RWPE2 (cell line): ENCODE results near the gene CHCHD5.

Experiments used
- ATAC-seq: fragments of 200-7000 bp; cut with Tn5 transposase; 3 replicates; pipeline ENCODE4 v1.9.1; 2021; ENCODE audit warnings: low read depth
- DNase-seq: peaks from one replicate; pipeline ENCODE4 v3.0.0-alpha.2; 2020; ENCODE audit warnings: low spot score
- H3K27ac ChIP-seq: fragments of 450-650 bp; 2 replicates; pipeline ENCODE4 v1.5.1; 2017; ENCODE audit warnings: mild to moderate bottlenecking; ENCODE audit not compliant: poor library complexity, severe bottlenecking
- H3K27me3 ChIP-seq: fragments of 250-450 bp; sonication (Bioruptor Pico); 2 replicates; pipeline ENCODE4 v1.5.1; 2021; ENCODE audit warnings: mild to moderate bottlenecking, moderate library complexity; ENCODE audit not compliant: insufficient read depth, poor library complexity, severe bottlenecking
- H3K36me3 ChIP-seq: fragments of 250-450 bp; sonication (Bioruptor Pico); 2 replicates; pipeline ENCODE4 v1.5.1; 2020; ENCODE audit warnings: low read depth, mild to moderate bottlenecking, moderate library complexity
- H3K4me1 ChIP-seq: fragments of 250-450 bp; sonication (Bioruptor Pico); 2 replicates; pipeline ENCODE4 v1.5.1; 2021; ENCODE audit warnings: mild to moderate bottlenecking, moderate library complexity; ENCODE audit not compliant: insufficient read depth, poor library complexity, severe bottlenecking
- H3K4me3 ChIP-seq: fragments of 250-450 bp; sonication (Bioruptor Pico); 2 replicates; pipeline ENCODE4 v1.5.1; 2021; ENCODE audit warnings: mild to moderate bottlenecking, moderate library complexity; ENCODE audit not compliant: severe bottlenecking
- H3K9me3 ChIP-seq: fragments of 250-450 bp; sonication (Bioruptor Pico); 2 replicates; pipeline ENCODE4 v1.5.1; 2021; ENCODE audit warnings: mild to moderate bottlenecking, moderate library complexity; ENCODE audit not compliant: severe bottlenecking
- CTCF ChIP-seq: fragments of 450-650 bp; IDR thresholded peaks from one replicate; pipeline ENCODE4 v1.5.1; 2017; ENCODE audit warnings: mild to moderate bottlenecking, moderate library complexity; ENCODE audit not compliant: poor library complexity, severe bottlenecking

The CHCHD5 gene

GRCh38 chr2:112584891-112585250, 462 bp downstream of the CHCHD5 start:
- ATAC-seq (no peak), DNase-seq (no peak)
- Histone ChIP-seq H3K27me3 (no peaks in the 10 kb centered on the region), H3K9me3 (no peaks in the 10 kb centered on the region), H3K36me3 (peaks cover 9% of the 10 kb centered on the region; the same call in 1 of the 2 replicates), H3K27ac (peak overlapping the region; percentile 78), H3K4me3 (peak overlapping the region; percentile 65), H3K4me1 (no peaks in the 10 kb centered on the region)
- TF ChIP-seq CTCF: no peak

GRCh38 chr2:112585400-112585799, 991 bp downstream of the CHCHD5 start:
- TF ChIP-seq CTCF: no peak
- DNase-seq (no peak), ATAC-seq (no peak)
- H3K4me1 ChIP-seq: no peaks in the 10 kb centered on the region
- peaks cover 9% of the 10 kb centered on the region; the same call in 1 of the 2 replicates for H3K36me3 ChIP-seq
- no peak overlapping the region for H3K4me3 ChIP-seq
- H3K27ac ChIP-seq: peak overlapping the region; percentile 78
- H3K9me3 ChIP-seq: no peaks in the 10 kb centered on the region
- H3K27me3 ChIP-seq: no peaks in the 10 kb centered on the region

- Histone ChIP-seq H3K27me3 (no peaks in the 10 kb centered on the region), H3K36me3 (peaks cover 9% of the 10 kb centered on the region; the same call in 1 of the 2 replicates), H3K9me3 (no peaks in the 10 kb centered on the region), H3K4me1 (no peaks in the 10 kb centered on the region), H3K4me3 (no peak overlapping the region), H3K27ac (no peak overlapping the region)
- no peak for ATAC-seq
- TF ChIP-seq CTCF: no peak
- DNase-seq: no peak
Measured at GRCh38 chr2:112585873-112586464, 1.6 kb downstream of the CHCHD5 start.

- ATAC-seq (no peak), DNase-seq (no peak)
- no peak overlapping the region for H3K4me3 ChIP-seq
- H3K27me3 ChIP-seq: no peaks in the 10 kb centered on the region
- H3K4me1 ChIP-seq: no peaks in the 10 kb centered on the region
- TF ChIP-seq CTCF: no peak
- no peak overlapping the region for H3K27ac ChIP-seq
- H3K36me3 ChIP-seq: peaks cover 9% of the 10 kb centered on the region; the same call in 1 of the 2 replicates
- H3K9me3 ChIP-seq: no peaks in the 10 kb centered on the region
Measured at GRCh38 chr2:112588611-112589045, 4.2 kb downstream of the CHCHD5 start.

- H3K27me3 ChIP-seq: no peaks in the 10 kb centered on the region
- H3K27ac ChIP-seq: no peak overlapping the region
- H3K4me3 ChIP-seq: no peak overlapping the region
- H3K4me1 ChIP-seq: no peaks in the 10 kb centered on the region
- no peak for DNase-seq
- no peaks in the 10 kb centered on the region for H3K9me3 ChIP-seq
- peaks cover 9% of the 10 kb centered on the region; the same call in 1 of the 2 replicates for H3K36me3 ChIP-seq
- TF ChIP-seq CTCF: no peak
- ATAC-seq: no peak
Measured at GRCh38 chr2:112591413-112591812, 7.0 kb downstream of the CHCHD5 start.
